HEK293T (cell line): ENCODE measurements around the gene NSDHL.
"Not testable (repeated sequence)": the region's sequence is repeated elsewhere in the genome, so short reads cannot be mapped to it uniquely, and the experiment has no call there.

Experiments
- CTCF ChIA-PET: fragments of 350-600 bp; formaldehyde crosslinking; extraction: SDS; loops from one replicate; lab custom pipeline; 2021; ENCODE audit warnings: antibody characterized with exemption, inconsistent platforms; lab: Yijun Ruan, JAX
- POLR2A ChIA-PET: fragments of 350-600 bp; formaldehyde crosslinking; extraction: SDS; loops from one replicate; lab custom pipeline; 2020; ENCODE audit warnings: antibody characterized with exemption, inconsistent platforms; lab: Yijun Ruan, JAX
- DNase-seq: peaks from one replicate; pipeline ENCODE4 v3.0.0; 2012; ENCODE audit warnings: mixed read lengths; ENCODE audit errors: extremely low spot score
- ARNT ChIP-seq: fragments of 450-650 bp; IDR thresholded peaks from 2 replicates; pipeline ENCODE4 v1.6.1; 2017; ENCODE audit warnings: mild to moderate bottlenecking
- BHLHE40 ChIP-seq: fragments of 450-650 bp; IDR thresholded peaks from 2 replicates; pipeline ENCODE4 v1.6.1; 2016; ENCODE audit warnings: mild to moderate bottlenecking, moderate library complexity, borderline replicate concordance
- CTBP1 ChIP-seq: fragments of 450-650 bp; IDR thresholded peaks from 2 replicates; pipeline ENCODE4 v1.6.1; 2016; ENCODE audit warnings: borderline replicate concordance
- ELF4 ChIP-seq: fragments of 450-650 bp; IDR thresholded peaks from 2 replicates; pipeline ENCODE4 v1.6.1; 2017; ENCODE audit warnings: antibody characterized with exemption
- FOXA1 ChIP-seq: fragments of 450-650 bp; IDR thresholded peaks from 2 replicates; pipeline ENCODE4 v1.6.1; 2016; ENCODE audit warnings: mild to moderate bottlenecking
- FOXK2 ChIP-seq: fragments of 450-650 bp; IDR thresholded peaks from 2 replicates; pipeline ENCODE4 v1.6.1; 2016; ENCODE audit warnings: mild to moderate bottlenecking
- FOXM1 ChIP-seq: fragments of 450-650 bp; IDR thresholded peaks from 2 replicates; pipeline ENCODE4 v1.6.1; 2017; ENCODE audit warnings: mild to moderate bottlenecking, borderline replicate concordance
- HDGF ChIP-seq: fragments of 450-650 bp; IDR thresholded peaks from 2 replicates; pipeline ENCODE4 v1.6.1; 2017; ENCODE audit warnings: antibody characterized with exemption, borderline replicate concordance
- L3MBTL2 ChIP-seq: fragments of 450-650 bp; conservative IDR thresholded peaks from 2 replicates; pipeline ENCODE4 v1.6.1; 2016; ENCODE audit warnings: mild to moderate bottlenecking
- LEF1 ChIP-seq: fragments of 450-650 bp; IDR thresholded peaks from 2 replicates; pipeline ENCODE4 v1.6.1; 2017; ENCODE audit warnings: mild to moderate bottlenecking, borderline replicate concordance
- NFRKB ChIP-seq: fragments of 450-650 bp; IDR thresholded peaks from 2 replicates; pipeline ENCODE4 v1.6.1; 2016; ENCODE audit warnings: mild to moderate bottlenecking, moderate library complexity
- SP1 ChIP-seq: fragments of 450-650 bp; IDR thresholded peaks from 2 replicates; pipeline ENCODE4 v1.6.1; 2017
- SUZ12 ChIP-seq: fragments of 450-650 bp; IDR thresholded peaks from 2 replicates; pipeline ENCODE4 v1.6.1; 2016; ENCODE audit warnings: mild to moderate bottlenecking
- TARDBP ChIP-seq: fragments of 450-650 bp; IDR thresholded peaks from 2 replicates; pipeline ENCODE4 v1.6.1; 2016
- ZNF384 ChIP-seq: fragments of 450-650 bp; IDR thresholded peaks from 2 replicates; pipeline ENCODE4 v1.6.1; 2016
- TF ChIP-seq, protein P1 (sequence below): fragments of 450-650 bp; IDR thresholded peaks from 2 replicates; pipeline ENCODE4 v1.6.1; 2016

Gene NSDHL

DNA sequence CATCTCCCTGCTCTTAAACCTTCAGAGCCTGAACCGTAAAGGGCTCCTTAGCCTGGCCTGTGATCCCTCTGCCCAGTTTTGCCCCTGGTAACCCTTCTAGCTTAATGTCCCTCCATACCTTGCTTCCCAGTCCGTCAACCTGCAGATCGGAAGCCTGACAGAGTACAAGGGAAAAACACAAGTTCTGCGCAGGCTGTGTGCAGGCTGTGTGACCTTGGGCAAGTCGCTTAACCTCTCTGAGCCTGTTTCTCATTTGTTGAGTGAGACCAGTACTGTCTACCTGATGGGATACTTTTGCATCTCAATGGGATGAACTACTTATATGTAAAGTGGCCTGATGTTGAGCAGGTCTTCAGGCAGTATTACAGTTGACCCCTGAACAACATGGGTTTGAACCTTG is 1.7 kb downstream of the NSDHL start:
- DNase-seq: no peak
- TF ChIP-seq SP1: no peak
- no peak for TF ChIP-seq FOXA1
- TF ChIP-seq, protein P1, sequence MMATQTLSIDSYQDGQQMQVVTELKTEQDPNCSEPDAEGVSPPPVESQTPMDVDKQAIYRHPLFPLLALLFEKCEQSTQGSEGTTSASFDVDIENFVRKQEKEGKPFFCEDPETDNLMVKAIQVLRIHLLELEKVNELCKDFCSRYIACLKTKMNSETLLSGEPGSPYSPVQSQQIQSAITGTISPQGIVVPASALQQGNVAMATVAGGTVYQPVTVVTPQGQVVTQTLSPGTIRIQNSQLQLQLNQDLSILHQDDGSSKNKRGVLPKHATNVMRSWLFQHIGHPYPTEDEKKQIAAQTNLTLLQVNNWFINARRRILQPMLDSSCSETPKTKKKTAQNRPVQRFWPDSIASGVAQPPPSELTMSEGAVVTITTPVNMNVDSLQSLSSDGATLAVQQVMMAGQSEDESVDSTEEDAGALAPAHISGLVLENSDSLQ: no peak
- TF ChIP-seq TARDBP: no peak
- no peak for TF ChIP-seq SUZ12
- TF ChIP-seq FOXK2: no peak
- no peak for TF ChIP-seq L3MBTL2
- TF ChIP-seq ARNT: no peak
- TF ChIP-seq ELF4: no peak
- TF ChIP-seq LEF1: no peak
- TF ChIP-seq BHLHE40: no peak
- TF ChIP-seq FOXM1: no peak
- no peak for TF ChIP-seq HDGF
- no peak for TF ChIP-seq NFRKB
- TF ChIP-seq CTBP1: no peak
- no peak for TF ChIP-seq ZNF384
- ChIA-PET POLR2A (no interaction called here), CTCF (interaction anchor here (0.7 kb wide), 1 partner anchor 43 kb away, joined by 6 read pairs; no protein-coding TSS in a partner anchor)

DNA sequence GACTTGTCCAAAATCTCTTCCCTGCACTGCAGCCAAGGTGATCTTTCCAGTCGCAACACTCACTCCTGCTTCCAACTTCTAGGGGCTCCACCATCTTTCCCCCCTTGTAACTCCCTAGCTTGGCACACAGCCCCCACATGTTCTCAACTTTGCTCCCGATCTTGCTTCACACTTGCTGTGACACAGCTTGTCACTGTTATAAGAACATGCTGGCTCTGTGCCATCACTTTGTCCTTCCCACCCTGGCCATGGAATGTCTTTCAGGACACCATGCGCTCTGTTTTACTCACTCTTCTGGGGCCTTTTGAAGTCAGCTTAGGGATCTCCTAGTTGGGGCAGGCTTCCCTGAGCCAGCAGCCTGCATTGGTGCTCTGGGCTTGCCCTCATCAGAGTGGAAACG is 2.5 kb downstream of the NSDHL start:
- no peak for DNase-seq
- TF ChIP-seq FOXA1 (no peak), L3MBTL2 (no peak), ARNT (no peak), SUZ12 (no peak), CTBP1 (no peak), NFRKB (no peak), FOXM1 (no peak), ZNF384 (no peak), TARDBP (no peak), LEF1 (no peak), FOXK2 (no peak), SP1 (no peak), HDGF (no peak), BHLHE40 (no peak)
- ChIA-PET POLR2A (no interaction called here), CTCF (interaction anchor here (1.0 kb wide), 1 partner anchor 12 kb away, joined by 3 read pairs; no protein-coding TSS in a partner anchor)

DNA sequence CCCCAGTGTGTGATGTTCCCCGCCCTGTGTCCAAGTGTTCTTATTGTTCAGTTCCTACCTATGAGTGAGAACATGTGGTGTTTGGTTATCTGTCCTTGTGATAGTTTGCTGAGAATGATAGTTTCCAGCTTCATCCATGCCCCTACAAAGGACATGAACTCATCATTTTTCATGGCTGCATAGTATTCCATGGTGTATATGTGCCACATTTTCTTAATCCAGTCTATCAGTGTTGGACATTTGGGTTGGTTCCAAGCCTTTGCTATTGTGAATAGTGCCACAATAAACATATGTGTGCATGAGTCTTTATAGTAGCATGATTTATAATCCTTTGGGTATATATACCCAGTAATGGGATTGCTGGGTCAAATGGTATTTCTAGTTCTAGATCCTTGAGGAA is 4.6 kb downstream of the NSDHL start:
- POLR2A ChIA-PET, DNase-seq, CTCF ChIA-PET: not testable (repeated sequence)

DNA sequence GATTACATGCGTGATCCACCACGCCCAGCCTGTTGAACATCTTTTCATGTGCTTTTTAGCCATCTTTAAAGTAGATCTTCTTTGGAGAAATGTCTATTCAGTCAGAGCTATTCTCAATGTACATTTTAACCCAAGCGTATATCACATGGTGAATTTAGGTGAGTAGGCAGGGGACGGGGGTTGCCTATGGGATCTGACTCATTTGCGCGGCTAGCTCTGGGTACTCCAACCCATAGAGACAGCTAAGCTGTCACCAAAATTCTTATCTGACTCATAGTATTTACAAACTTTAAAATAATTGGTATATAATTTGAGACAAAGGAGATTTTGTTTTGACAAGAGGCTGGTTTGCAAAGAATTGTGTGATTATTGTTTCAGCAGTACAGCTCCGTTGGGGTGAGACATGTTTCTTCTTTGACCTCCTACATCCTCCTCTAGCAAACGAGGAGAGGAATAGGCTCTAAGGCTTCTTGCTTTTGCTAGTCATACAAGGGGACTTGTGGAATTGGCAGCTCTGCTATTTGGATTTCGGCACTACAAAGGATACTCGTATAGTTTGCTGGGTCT is 12.0 kb downstream of the NSDHL start:
- TF ChIP-seq FOXK2: no peak
- TF ChIP-seq SUZ12: no peak
- TF ChIP-seq ELF4: no peak
- no peak for TF ChIP-seq NFRKB
- no peak for TF ChIP-seq FOXA1
- TF ChIP-seq ARNT: no peak
- no peak for TF ChIP-seq HDGF
- TF ChIP-seq BHLHE40: no peak
- DNase-seq: no peak
- ChIA-PET POLR2A (interaction anchor here (1.1 kb wide), 1 partner anchor 12 kb away, joined by 3 read pairs; the partner anchor contains the start of genes CETN2 and NSDHL), CTCF (interaction anchor here (0.6 kb wide), 1 partner anchor 35 kb away, joined by 3 read pairs; no protein-coding TSS in a partner anchor)

DNA sequence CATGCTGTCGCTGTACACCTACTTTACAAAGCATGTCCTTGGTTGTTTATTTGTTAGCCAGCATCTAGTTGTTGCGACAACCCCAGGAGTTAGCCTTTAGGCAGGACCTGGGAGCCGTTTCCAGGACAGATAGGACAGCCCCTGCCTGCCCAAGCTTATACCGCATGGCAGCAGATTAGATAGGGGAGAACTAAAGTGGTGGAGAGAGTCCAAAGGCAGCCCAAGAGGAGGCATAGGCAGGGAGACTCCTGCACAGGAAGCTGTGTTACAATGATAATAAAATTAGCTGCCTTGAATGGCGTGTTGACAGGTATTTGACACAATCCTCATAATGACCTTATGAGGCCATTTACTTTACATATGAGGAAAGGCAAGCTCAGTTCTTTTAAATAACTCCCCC is 13.0 kb downstream of the NSDHL start:
- POLR2A ChIA-PET: no interaction called here
- CTCF ChIA-PET: no interaction called here
- TF ChIP-seq SUZ12: no peak
- no peak for TF ChIP-seq FOXA1
- TF ChIP-seq BHLHE40: no peak
- TF ChIP-seq FOXM1: no peak
- TF ChIP-seq, protein P1: no peak
- no peak for DNase-seq

DNA sequence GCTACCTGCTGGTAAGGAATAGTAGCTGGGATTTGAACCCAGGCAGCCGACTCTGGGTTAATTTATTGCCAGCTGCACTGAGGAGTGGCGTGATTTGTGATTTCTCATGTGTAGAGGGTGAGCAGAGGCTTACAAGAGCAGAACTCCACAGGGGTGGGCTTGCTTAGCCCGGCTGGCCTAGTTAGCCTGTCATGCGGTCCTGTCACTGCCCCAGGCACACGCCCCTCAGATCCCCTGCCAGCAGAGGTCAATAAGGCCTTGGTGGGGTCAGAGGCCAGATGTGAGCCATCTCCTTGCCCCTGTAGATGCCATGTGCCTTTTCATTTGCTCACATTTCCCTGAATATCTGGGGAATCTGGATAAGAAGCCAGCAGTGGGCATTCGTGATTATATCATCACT is 13.4 kb downstream of the NSDHL start:
- ChIA-PET CTCF (no interaction called here), POLR2A (no interaction called here)

DNA sequence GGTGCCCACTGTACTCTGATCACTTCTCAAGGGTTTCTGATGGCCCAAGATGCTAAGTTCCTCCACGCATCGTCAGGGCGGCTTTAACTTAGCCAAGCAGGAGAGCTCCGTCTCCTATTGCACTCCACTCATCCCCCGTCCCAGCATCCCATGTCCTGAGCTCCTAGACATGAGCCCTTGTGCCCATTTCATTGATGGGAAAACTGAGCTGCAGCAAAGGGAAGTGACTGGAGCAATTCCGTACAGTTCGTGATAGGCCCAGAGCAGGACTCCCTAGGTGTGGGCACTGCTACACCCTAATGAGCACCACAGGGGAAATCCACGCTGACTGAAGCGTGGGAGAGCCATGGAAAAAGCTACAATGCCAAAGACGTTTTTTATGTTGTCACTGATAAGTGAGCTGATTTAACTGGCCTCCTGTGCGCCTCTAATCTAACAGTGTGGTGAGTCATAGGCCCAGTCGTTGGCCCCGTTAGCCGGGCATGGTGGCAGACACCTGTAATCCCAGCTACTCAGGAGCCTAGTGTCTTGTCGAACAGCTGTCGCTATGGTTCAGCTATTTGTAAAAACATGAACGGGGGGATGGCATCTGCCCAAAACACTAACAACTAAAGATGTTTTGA is 14.9 kb downstream of the NSDHL start:
- no peak for DNase-seq
- ChIA-PET CTCF (no interaction called here), POLR2A (no interaction called here)
- TF ChIP-seq LEF1 (no peak), BHLHE40 (no peak), FOXA1 (no peak), FOXM1 (no peak), TARDBP (no peak), SUZ12 (no peak), FOXK2 (no peak), ARNT (no peak), ELF4 (no peak), SP1 (no peak), HDGF (no peak), CTBP1 (no peak), L3MBTL2 (no peak), ZNF384 (no peak), NFRKB (no peak)
- TF ChIP-seq, protein P1: no peak

More for the DNA sequence above, 13.4 kb downstream of the NSDHL start:
- DNase-seq: no peak
- no peak for TF ChIP-seq ELF4
- TF ChIP-seq LEF1: no peak
- TF ChIP-seq SP1: no peak
